H9 (cell line): ENCODE data around the gene PAK5. TPM values are rescaled to one million over a fixed set of nuclear protein-coding genes. Genes with fewer than 3 reads are reported as not detected.

Source experiments
- DNase-seq: peaks from one replicate; pipeline ENCODE4 v3.0.0-alpha.2; 2017
- H2AFZ ChIP-seq: one replicate; pipeline ENCODE4 v1.6.1; 2013; ENCODE audit warnings: mild to moderate bottlenecking, low read length, control low read depth, moderate library complexity
- H2AK5ac ChIP-seq: 2 replicates; pipeline ENCODE4 v1.6.1; 2013; ENCODE audit warnings: low read length, control low read depth, mixed read lengths; ENCODE audit not compliant: insufficient read length
- H2BK120ac ChIP-seq: one replicate; pipeline ENCODE4 v1.6.1; 2013; ENCODE audit warnings: low read depth, mild to moderate bottlenecking, low read length, control low read depth, inconsistent platforms; ENCODE audit not compliant: poor library complexity, severe bottlenecking
- H2BK12ac ChIP-seq: 2 replicates; pipeline ENCODE4 v1.6.1; 2013; ENCODE audit warnings: low read length, control low read depth, mixed read lengths, low read depth; ENCODE audit not compliant: insufficient read length
- H2BK15ac ChIP-seq: 2 replicates; pipeline ENCODE4 v1.6.1; 2013; ENCODE audit warnings: low read depth, low read length, control low read depth
- H2BK20ac ChIP-seq: one replicate; pipeline ENCODE4 v1.6.1; 2013; ENCODE audit warnings: low read depth, mild to moderate bottlenecking, low read length, control low read depth, inconsistent platforms; ENCODE audit not compliant: poor library complexity, severe bottlenecking
- H2BK5ac ChIP-seq: 2 replicates; pipeline ENCODE4 v1.6.1; 2013; ENCODE audit warnings: low read length, control low read depth, mixed read lengths; ENCODE audit not compliant: insufficient read length
- H3K14ac ChIP-seq: 2 replicates; pipeline ENCODE4 v1.6.1; 2013; ENCODE audit warnings: low read length, control low read depth; ENCODE audit not compliant: insufficient read depth
- H3K18ac ChIP-seq: 2 replicates; pipeline ENCODE4 v1.6.1; 2013; ENCODE audit warnings: low read depth, mild to moderate bottlenecking, mixed read lengths, low read length, control low read depth; ENCODE audit not compliant: insufficient read length
- H3K23ac ChIP-seq: 2 replicates; pipeline ENCODE4 v1.6.1; 2013; ENCODE audit warnings: low read length, control low read depth, mixed read lengths, low read depth; ENCODE audit not compliant: insufficient read length
- H3K23me2 ChIP-seq: 2 replicates; pipeline ENCODE4 v1.6.1; 2013; ENCODE audit warnings: low read depth, mild to moderate bottlenecking, mixed read lengths, low read length, control low read depth; ENCODE audit not compliant: insufficient read length, poor library complexity, severe bottlenecking
- H3K27ac ChIP-seq: 2 replicates; pipeline ENCODE4 v1.5.1; 2013; ENCODE audit warnings: low read length, control low read depth, mixed read lengths, low read depth; ENCODE audit not compliant: insufficient read length
- H3K27me3 ChIP-seq: 2 replicates; pipeline ENCODE4 v1.6.1; 2013; ENCODE audit warnings: low read length, control low read depth, inconsistent platforms; ENCODE audit not compliant: insufficient read depth
- H3K4ac ChIP-seq: 2 replicates; pipeline ENCODE4 v1.6.1; 2013; ENCODE audit warnings: low read depth, mild to moderate bottlenecking, control low read depth, inconsistent platforms, low read length, moderate library complexity
- H3K4me1 ChIP-seq: 2 replicates; pipeline ENCODE4 v1.6.1; 2013; ENCODE audit warnings: low read length, control low read depth, inconsistent platforms; ENCODE audit not compliant: insufficient read depth
- H3K4me2 ChIP-seq: 2 replicates; pipeline ENCODE4 v1.6.1; 2013; ENCODE audit warnings: low read length, control low read depth, mixed read lengths; ENCODE audit not compliant: insufficient read length, insufficient read depth
- H3K56ac ChIP-seq: 2 replicates; pipeline ENCODE4 v1.6.1; 2013; ENCODE audit warnings: low read depth, mild to moderate bottlenecking, mixed read lengths, low read length, control low read depth; ENCODE audit not compliant: insufficient read length
- H3K79me1 ChIP-seq: 2 replicates; pipeline ENCODE4 v1.6.1; 2013; ENCODE audit warnings: low read depth, mild to moderate bottlenecking, moderate library complexity, low read length, control low read depth, inconsistent platforms; ENCODE audit not compliant: insufficient read depth, poor library complexity, severe bottlenecking
- H3K79me2 ChIP-seq: 2 replicates; pipeline ENCODE4 v1.6.1; 2013; ENCODE audit warnings: low read length, control low read depth, inconsistent platforms; ENCODE audit not compliant: insufficient read depth
- H3K9ac ChIP-seq: 2 replicates; pipeline ENCODE4 v1.6.1; 2013; ENCODE audit warnings: low read length, control low read depth, mixed read lengths; ENCODE audit not compliant: insufficient read length; ENCODE audit errors: extremely low read depth
- H3K9me3 ChIP-seq: one replicate; pipeline ENCODE4 v1.6.1; 2013; ENCODE audit warnings: low read depth, low read length, inconsistent platforms; ENCODE audit not compliant: control insufficient read depth
- H3T11ph ChIP-seq: one replicate; pipeline ENCODE4 v1.6.1; 2013; ENCODE audit warnings: mild to moderate bottlenecking, low read length, control low read depth, inconsistent platforms
- H4K20me1 ChIP-seq: one replicate; pipeline ENCODE4 v1.6.1; 2013; ENCODE audit not compliant: control insufficient read depth, insufficient read length, insufficient read depth
- H4K5ac ChIP-seq: 2 replicates; pipeline ENCODE4 v1.6.1; 2013; ENCODE audit warnings: low read depth, mild to moderate bottlenecking, mixed read lengths, low read length, control low read depth; ENCODE audit not compliant: insufficient read length
- H4K8ac ChIP-seq: replicated peaks from 2 replicates; pipeline ENCODE4 v1.6.1; 2013; ENCODE audit warnings: low read length, control low read depth, mixed read lengths, low read depth; ENCODE audit not compliant: insufficient read length
- H4K91ac ChIP-seq: 2 replicates; pipeline ENCODE4 v1.6.1; 2013; ENCODE audit warnings: low read depth, mild to moderate bottlenecking, moderate library complexity, mixed read lengths, low read length, control low read depth; ENCODE audit not compliant: insufficient read length
- H3K27ac Mint-ChIP-seq, 3 experiments: 2 replicates in 2 of 3; 3 replicates in 1 of 3; pipeline ENCODE4 v1.8.0; 2020 to 2021; ENCODE audit warnings: mixed read lengths in 3 of 3, mild to moderate bottlenecking in 1 of 3, moderate library complexity in 1 of 3
- H3K27me3 Mint-ChIP-seq: 2 replicates; pipeline ENCODE4 v1.8.0; 2021; ENCODE audit warnings: low read depth, mild to moderate bottlenecking, moderate library complexity, mixed read lengths
- H3K36me3 Mint-ChIP-seq, 3 experiments: 2 replicates in 2 of 3; 3 replicates in 1 of 3; pipeline ENCODE4 v1.8.0; 2020 to 2021; ENCODE audit warnings: low read depth in 3 of 3, mixed read lengths in 3 of 3; ENCODE audit not compliant: insufficient read depth in 1 of 3
- H3K4me1 Mint-ChIP-seq, 2 experiments: 2 replicates each; pipeline ENCODE4 v1.8.0; 2020; ENCODE audit warnings: mixed read lengths in 2 of 2
- H3K4me3 Mint-ChIP-seq, 2 experiments: 2 replicates in 1 of 2; 3 replicates in 1 of 2; pipeline ENCODE4 v1.8.0; 2020 to 2021; ENCODE audit warnings: mild to moderate bottlenecking in 2 of 2, mixed read lengths in 2 of 2, moderate library complexity in 1 of 2
- H3K9me3 Mint-ChIP-seq, 2 experiments: 2 replicates in 1 of 2; 3 replicates in 1 of 2; pipeline ENCODE4 v1.8.0; 2020; ENCODE audit warnings: mild to moderate bottlenecking in 2 of 2, mixed read lengths in 2 of 2, moderate library complexity in 1 of 2
- WGBS: extraction: QIAGEN DNeasy Blood & Tissue Kit; methylation state at CpG from one replicate; pipeline ENCODE4 v1.1.7; 2013; ENCODE audit warnings: missing lambda C conversion rate, low lambda C conversion rate, mixed read lengths; ENCODE audit not compliant: insufficient read length; ENCODE audit errors: extremely low coverage; 5-methylcytosine and 5-hydroxymethylcytosine counted together
- total RNA-seq: library from RNA; stranded (reverse); gene quantifications from 2 replicates; pipeline ENCODE4 v1.2.1, GENCODE V29; 2021
- TF ChIP-seq, protein P1 (sequence below): fragments of 200-600 bp; sonication (generic); conservative IDR thresholded peaks from 3 replicates; pipeline ENCODE4 v1.8.0; 2021; ENCODE audit warnings: antibody characterized with exemption, mild to moderate bottlenecking

Gene PAK5
- total RNA-seq, 1 experiment from 2014 or later: 0.20 TPM

DNA sequence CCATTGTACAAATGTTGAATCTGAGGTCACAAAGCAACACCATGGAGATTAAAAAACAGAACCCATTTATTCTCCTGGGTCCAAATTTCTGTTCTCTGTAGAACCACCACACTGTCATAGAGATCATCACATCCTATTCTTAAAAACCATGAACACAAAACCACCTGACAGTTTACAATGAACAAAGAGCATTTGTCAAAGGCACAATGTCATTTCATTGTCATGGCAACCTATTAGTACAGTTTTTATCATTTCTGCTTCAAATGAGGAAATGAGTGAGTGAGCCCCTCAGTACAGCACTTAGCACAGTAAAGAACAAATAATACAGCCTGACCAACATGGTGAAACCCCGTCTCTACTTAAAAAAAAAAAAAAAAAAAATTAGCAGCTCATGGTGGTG is 347.6 kb downstream of the PAK5 start:
- no peak overlapping the region for H2BK120ac ChIP-seq
- TF ChIP-seq, protein P1, sequence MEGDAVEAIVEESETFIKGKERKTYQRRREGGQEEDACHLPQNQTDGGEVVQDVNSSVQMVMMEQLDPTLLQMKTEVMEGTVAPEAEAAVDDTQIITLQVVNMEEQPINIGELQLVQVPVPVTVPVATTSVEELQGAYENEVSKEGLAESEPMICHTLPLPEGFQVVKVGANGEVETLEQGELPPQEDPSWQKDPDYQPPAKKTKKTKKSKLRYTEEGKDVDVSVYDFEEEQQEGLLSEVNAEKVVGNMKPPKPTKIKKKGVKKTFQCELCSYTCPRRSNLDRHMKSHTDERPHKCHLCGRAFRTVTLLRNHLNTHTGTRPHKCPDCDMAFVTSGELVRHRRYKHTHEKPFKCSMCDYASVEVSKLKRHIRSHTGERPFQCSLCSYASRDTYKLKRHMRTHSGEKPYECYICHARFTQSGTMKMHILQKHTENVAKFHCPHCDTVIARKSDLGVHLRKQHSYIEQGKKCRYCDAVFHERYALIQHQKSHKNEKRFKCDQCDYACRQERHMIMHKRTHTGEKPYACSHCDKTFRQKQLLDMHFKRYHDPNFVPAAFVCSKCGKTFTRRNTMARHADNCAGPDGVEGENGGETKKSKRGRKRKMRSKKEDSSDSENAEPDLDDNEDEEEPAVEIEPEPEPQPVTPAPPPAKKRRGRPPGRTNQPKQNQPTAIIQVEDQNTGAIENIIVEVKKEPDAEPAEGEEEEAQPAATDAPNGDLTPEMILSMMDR: no peak
- no peak overlapping the region for H3K18ac ChIP-seq

More for the DNA sequence above, 347.6 kb downstream of the PAK5 start:
- no peak overlapping the region for H3K4me3 Mint-ChIP-seq
- Histone ChIP-seq H3K79me2 (no peaks in the 10 kb centered on the region), H4K5ac (no peak overlapping the region), H3K4ac (no peak overlapping the region), H3K14ac (no peak overlapping the region), H3K27ac (no peak overlapping the region), H3K56ac (no peak overlapping the region), H3K4me1 (no peaks in the 10 kb centered on the region), H3K23ac (no peak overlapping the region), H4K20me1 (no peaks in the 10 kb centered on the region), H3T11ph (no peak overlapping the region), H3K27me3 (no peaks in the 10 kb centered on the region), H3K79me1 (no peaks in the 10 kb centered on the region), H2BK20ac (no peak overlapping the region), H3K9ac (no peak overlapping the region), H4K91ac (no peak overlapping the region), H3K9me3 (no peaks in the 10 kb centered on the region), H3K4me2 (no peak overlapping the region), H2AFZ (no peak overlapping the region), H2AK5ac (no peak overlapping the region), H2BK15ac (no peak overlapping the region), H3K23me2 (no peaks in the 10 kb centered on the region), H4K8ac (no peak overlapping the region), H2BK12ac (no peak overlapping the region), H2BK5ac (no peak overlapping the region)
- no peak for DNase-seq
- no CpG with 5 or more reads among the region's 1 CpG for WGBS
- peaks cover 4% of the 10 kb centered on the region for H3K27me3 Mint-ChIP-seq
- no peak overlapping the region for H3K27ac Mint-ChIP-seq
- H3K4me1 Mint-ChIP-seq: no peaks in the 10 kb centered on the region; a peak in 1 of 4 replicates
- no peaks in the 10 kb centered on the region for H3K36me3 Mint-ChIP-seq
- no peaks in the 10 kb centered on the region for H3K9me3 Mint-ChIP-seq
